Effector memory CD4-positive, alpha-beta T cell (primary cell): ENCODE results near the gene TBL2.
"Not testable (repeated sequence)": the region's sequence is repeated elsewhere in the genome, so short reads cannot be mapped to it uniquely, and the experiment has no call there.

Source experiments
- DNase-seq, 3 donors: peaks; one replicate each; pipeline ENCODE4 v3.0.0-alpha.2; 2020
- H3K27ac ChIP-seq: 2 replicates; pipeline ENCODE4 v1.7.0; 2013; ENCODE audit warnings: mild to moderate bottlenecking, low read length, moderate library complexity; ENCODE audit not compliant: insufficient read depth, poor library complexity, severe bottlenecking
- H3K27me3 ChIP-seq: replicated peaks from 2 replicates; pipeline ENCODE4 v1.7.0; 2013; ENCODE audit warnings: mild to moderate bottlenecking, low read length; ENCODE audit not compliant: insufficient read depth, control insufficient read depth, poor library complexity, severe bottlenecking
- H3K36me3 ChIP-seq: 2 replicates; pipeline ENCODE4 v1.7.0; 2013; ENCODE audit warnings: mild to moderate bottlenecking, low read length, moderate library complexity; ENCODE audit not compliant: control insufficient read depth, insufficient read depth
- H3K4me1 ChIP-seq: 2 replicates; pipeline ENCODE4 v1.7.0; 2013; ENCODE audit warnings: low read length, mild to moderate bottlenecking; ENCODE audit not compliant: control insufficient read depth, insufficient read depth, poor library complexity, severe bottlenecking
- H3K4me3 ChIP-seq: 2 replicates; pipeline ENCODE4 v1.7.0; 2013; ENCODE audit warnings: low read length, low read depth, mild to moderate bottlenecking; ENCODE audit not compliant: insufficient read depth, poor library complexity, severe bottlenecking
- H3K9me3 ChIP-seq: 2 replicates; pipeline ENCODE4 v1.7.0; 2013; ENCODE audit warnings: mild to moderate bottlenecking, low read length, moderate library complexity; ENCODE audit not compliant: control insufficient read depth

Gene TBL2

DNA sequence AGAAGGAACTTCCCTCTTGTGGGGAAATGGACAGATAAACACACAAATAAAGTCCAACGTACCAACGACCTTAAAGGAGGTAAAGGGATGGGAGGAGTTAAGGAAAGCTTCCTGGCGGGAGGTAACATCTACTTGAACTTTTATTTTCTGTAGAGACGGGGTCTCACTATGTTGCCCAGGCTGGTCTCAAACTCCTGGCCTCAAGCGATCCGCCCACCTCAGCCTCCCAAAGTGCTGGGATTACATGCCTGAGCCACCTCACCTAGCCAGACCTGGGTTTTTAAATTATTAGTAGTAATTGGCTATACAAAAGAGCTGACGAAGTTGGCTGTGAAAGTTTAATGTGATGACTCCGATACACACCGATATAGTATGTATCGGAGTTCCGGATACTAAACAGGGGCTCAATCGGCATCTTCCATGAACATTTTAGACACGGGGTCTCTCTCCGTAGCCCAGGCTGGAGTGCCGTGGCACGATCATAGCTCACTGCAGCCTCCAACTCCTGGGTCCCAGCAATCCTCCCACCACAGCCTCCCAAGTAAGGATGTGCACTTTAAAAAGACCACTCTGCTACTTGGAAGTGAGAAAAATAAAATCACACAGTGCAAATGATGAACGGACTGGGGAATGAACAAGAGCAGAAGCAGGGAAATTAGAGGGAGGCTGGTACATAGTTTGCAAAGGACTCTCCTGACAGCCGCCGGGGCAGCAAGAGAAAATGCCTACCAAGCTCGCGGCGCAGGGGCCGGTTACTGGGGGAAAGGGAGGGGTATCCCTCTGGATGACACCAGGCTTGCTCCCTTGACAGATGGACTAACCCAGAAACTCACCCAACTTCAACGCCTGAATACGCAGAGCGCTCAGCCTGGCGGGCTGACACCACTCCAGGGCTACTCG is 21.9 kb downstream of the TBL2 start:
- Histone ChIP-seq H3K4me1 (peaks cover 21% of the 10 kb centered on the region), H3K9me3 (no peaks in the 10 kb centered on the region), H3K4me3 (peak overlapping the region; percentile 88), H3K36me3 (peaks cover 16% of the 10 kb centered on the region), H3K27me3 (no peaks in the 10 kb centered on the region), H3K27ac (peak overlapping the region; percentile 100)
- no peak for DNase-seq

DNA sequence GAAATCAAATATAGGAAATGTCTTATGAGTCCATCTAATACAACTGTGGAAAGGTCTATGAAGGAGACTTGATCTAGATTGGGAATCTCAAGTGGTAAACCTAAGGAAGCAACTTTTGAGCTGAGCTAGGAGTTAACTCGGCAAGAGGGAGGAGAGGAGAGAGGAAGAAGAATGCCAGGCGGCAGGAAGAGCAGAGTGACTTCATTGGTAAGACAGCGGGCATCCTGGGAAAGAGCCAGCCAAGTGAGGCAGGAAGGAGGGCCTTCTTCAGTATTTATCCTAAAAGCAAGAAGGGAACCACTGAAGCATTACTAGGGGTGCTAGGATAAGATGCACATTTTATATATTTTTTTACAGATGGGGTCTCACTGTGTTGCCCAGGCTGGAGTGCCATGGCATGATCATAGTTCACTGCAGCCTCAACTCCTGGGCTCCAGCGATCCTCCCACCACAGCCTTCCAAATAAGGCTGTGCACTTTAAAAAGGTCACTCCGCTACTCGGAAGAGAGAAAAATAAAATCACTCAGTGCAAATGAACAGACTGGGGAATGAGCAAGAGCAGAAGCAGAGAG is 22.9 kb downstream of the TBL2 start:
- Histone ChIP-seq H3K4me1 (peaks cover 21% of the 10 kb centered on the region), H3K27ac (no peak overlapping the region), H3K27me3 (no peaks in the 10 kb centered on the region), H3K4me3 (no peak overlapping the region), H3K9me3 (no peaks in the 10 kb centered on the region), H3K36me3 (peaks cover 24% of the 10 kb centered on the region)
- DNase-seq, result no peak

DNA sequence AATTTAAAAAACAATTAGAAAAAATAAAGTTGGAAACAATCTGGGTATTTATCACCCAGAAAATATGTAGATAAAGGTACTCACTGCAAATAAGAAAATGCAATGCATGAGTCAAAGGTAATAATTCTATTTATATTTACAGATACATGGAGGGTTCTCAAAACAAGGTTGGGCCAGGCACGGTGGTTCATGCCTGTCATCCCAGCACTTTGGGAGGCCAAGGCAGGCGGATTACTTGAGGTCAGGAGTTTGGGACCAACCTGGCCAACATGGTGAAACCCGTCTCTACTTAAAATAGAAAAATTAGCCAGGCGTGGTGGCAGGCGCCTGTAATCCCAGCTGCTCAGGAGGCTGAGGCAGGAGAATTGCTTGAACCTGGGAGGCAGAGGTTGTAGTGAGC is 28.3 kb downstream of the TBL2 start:
- not testable (repeated sequence) for H3K4me3 ChIP-seq, H3K4me1 ChIP-seq, H3K9me3 ChIP-seq, H3K27me3 ChIP-seq, DNase-seq, H3K27ac ChIP-seq
- peaks cover 30% of the 10 kb centered on the region for H3K36me3 ChIP-seq

DNA sequence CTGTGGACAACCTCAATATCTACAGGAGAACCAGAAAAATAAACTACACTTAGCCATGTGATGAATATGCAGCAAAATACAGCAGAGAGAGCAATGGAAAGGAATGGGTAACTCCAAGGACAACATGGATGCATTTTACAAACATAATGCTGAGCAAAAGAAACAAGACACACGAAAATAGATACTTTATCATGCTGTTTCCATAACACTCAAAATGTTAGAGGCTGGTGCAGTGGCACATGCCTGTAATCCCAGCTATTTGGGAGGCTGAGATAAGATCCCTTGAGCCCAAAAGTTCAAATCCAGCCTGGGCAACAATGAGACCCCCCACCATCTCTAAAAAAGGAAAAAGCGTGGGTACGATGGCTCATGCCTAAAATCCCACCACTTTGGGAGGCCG is 29.2 kb downstream of the TBL2 start:
- H3K36me3 ChIP-seq, result peaks cover 37% of the 10 kb centered on the region
- H3K4me3 ChIP-seq, result no peak overlapping the region
- no peak overlapping the region for H3K27ac ChIP-seq
- H3K4me1 ChIP-seq, result no peaks in the 10 kb centered on the region
- H3K27me3 ChIP-seq, result no peaks in the 10 kb centered on the region
- DNase-seq, result no peak
- no peaks in the 10 kb centered on the region for H3K9me3 ChIP-seq

DNA sequence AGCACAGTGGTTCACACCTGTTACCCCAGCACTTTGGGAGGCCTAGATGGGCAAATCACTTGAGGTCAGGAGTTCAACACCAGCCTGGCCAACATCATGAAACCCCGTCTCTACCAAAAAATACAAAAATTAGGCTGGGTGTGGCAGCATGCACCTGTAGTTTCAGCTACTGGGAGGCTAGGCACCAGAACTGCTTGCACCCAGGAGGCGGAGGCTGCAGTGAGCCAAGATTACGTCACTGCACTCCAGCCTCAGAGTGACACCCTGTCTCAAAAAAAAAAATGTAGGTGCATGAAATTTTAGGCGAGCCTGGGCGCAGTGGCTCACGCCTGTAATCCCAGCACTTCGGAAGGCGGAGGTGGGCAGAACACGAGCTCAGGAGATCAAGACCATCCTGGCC is 30.5 kb downstream of the TBL2 start:
- DNase-seq, result no peak
- Histone ChIP-seq H3K4me1 (no peaks in the 10 kb centered on the region), H3K27me3 (no peaks in the 10 kb centered on the region), H3K27ac (no peak overlapping the region), H3K36me3 (peaks cover 44% of the 10 kb centered on the region), H3K9me3 (no peaks in the 10 kb centered on the region), H3K4me3 (no peak overlapping the region)

DNA sequence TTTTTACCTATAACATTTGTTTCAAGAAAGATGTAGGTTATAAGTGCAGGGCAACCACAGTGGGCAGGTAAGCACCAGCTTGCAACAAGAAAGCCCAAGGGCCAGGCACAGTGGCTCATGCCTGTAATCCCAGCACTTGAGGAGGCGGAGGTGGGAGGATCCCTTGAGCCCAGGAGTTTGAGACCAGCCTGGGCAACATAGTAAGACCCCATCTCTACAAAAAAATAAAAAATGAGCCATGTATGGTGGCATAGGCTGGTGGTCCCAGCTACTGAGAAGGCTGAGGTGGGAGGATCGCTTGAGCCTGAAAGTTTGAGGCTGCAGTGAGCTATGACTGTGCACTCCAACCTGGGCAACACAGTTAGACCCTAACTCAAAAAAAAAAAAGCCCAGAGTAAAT is 33.7 kb downstream of the TBL2 start:
- peaks cover 51% of the 10 kb centered on the region for H3K36me3 ChIP-seq
- H3K4me3 ChIP-seq, result no peak overlapping the region
- no peaks in the 10 kb centered on the region for H3K27me3 ChIP-seq
- H3K27ac ChIP-seq, result no peak overlapping the region
- no peaks in the 10 kb centered on the region for H3K9me3 ChIP-seq
- no peak for DNase-seq
- H3K4me1 ChIP-seq, result no peaks in the 10 kb centered on the region

DNA sequence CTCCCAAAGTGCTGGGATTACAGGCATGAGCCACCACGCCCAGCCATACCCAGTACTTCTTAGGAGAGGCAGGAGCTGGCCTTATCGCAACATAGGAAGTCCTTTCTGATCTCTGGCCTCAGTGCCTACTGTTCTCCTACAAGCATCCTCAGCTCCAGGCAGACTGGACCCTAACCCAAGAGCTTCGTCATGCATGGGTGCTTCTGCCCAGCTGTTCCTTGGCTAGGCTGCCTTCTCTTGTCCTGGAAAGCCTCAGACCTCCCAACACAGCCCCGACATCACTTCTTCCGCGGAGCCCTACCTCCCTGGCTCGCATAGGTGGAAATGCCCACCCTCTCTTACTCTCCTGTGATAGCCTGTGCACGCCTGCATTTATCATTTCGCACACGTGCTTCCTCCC is 36.7 kb downstream of the TBL2 start:
- Histone ChIP-seq H3K9me3 (no peaks in the 10 kb centered on the region), H3K27me3 (no peaks in the 10 kb centered on the region), H3K36me3 (peaks cover 73% of the 10 kb centered on the region), H3K4me3 (no peak overlapping the region), H3K4me1 (no peaks in the 10 kb centered on the region), H3K27ac (no peak overlapping the region)
- no peak for DNase-seq

DNA sequence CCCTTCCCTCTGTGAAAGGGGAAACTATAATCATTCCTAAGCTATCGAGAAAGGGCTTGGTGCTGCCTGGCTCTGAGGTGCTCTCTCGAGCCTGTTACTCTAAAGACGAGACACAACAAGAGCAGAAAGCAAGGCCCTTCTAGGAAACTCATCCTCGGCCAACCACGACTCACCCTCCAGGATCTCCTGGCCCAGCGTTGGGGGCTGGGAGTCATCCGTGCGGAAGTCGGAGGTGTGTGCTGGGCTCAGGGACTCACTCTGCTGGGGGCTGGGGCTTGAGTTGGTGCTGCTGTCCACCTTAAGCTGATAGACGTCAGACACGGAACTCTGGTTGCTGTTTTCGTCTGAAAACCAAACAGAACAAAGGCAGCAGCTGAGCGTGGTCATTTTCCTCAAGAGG is 38.7 kb downstream of the TBL2 start:
- H3K9me3 ChIP-seq, result no peaks in the 10 kb centered on the region
- H3K27me3 ChIP-seq, result no peaks in the 10 kb centered on the region
- no peaks in the 10 kb centered on the region for H3K4me1 ChIP-seq
- no peak overlapping the region for H3K4me3 ChIP-seq
- peaks cover 88% of the 10 kb centered on the region for H3K36me3 ChIP-seq
- no peak overlapping the region for H3K27ac ChIP-seq
- DNase-seq, result no peak

DNA sequence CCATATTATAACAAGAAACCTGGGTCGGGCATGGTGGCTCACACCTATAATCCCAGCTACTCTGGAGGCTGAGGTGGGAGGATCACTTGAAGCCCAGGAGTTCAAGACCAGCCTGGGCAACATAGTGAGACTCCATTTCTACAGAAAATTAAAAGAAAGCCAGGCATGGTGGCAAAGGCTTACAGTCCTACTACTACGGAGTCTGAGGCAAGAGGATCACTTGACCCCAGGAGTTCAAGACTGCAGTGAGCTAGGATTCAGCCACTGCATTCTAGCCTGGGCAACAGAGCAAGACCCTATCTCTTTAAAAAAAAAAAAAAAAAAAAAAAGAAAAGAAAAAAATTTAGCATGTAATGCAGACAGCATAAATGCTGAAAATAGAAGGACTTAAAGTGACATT is 39.9 kb downstream of the TBL2 start:
- H3K4me3 ChIP-seq, H3K4me1 ChIP-seq, H3K27me3 ChIP-seq, DNase-seq, H3K27ac ChIP-seq, H3K9me3 ChIP-seq: not testable (repeated sequence)
- H3K36me3 ChIP-seq, result peaks cover 81% of the 10 kb centered on the region

DNA sequence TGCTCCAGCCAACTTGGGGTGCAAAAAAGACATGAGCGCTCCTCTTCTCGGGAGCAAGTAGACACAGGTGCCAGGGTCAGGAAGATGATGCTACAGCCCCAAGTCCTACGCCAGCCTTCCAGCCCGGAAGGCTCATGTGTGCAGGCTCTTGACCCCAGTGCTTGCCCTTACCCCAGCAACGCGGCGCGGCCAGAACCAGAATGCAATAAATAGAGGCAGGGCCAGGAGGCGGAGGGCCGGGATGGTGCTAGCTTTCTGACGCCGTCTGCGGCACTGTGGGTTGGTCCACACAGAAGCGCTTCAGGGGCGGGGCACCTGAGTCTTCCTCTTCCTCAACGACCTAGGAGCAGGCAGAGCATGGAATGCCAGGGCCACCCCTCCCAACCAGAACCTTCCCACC is 41.3 kb downstream of the TBL2 start:
- no peaks in the 10 kb centered on the region for H3K4me1 ChIP-seq
- no peaks in the 10 kb centered on the region for H3K27me3 ChIP-seq
- H3K36me3 ChIP-seq, result peaks cover 66% of the 10 kb centered on the region
- H3K9me3 ChIP-seq, result no peaks in the 10 kb centered on the region
- DNase-seq, result no peak
- no peak overlapping the region for H3K27ac ChIP-seq
- H3K4me3 ChIP-seq, result no peak overlapping the region
